Fibroblast of the aortic adventitia (primary cell): ENCODE results near the gene HMCES. TPM values are rescaled to one million over a fixed set of nuclear protein-coding genes. Genes with fewer than 3 reads are reported as not detected.
A peak's percentile ranks its signal among the peaks of the same experiment; 100 is the strongest.

Source experiments
- DNase-seq: peaks from one replicate; pipeline ENCODE4 v3.0.0-alpha.2; 2010; ENCODE audit warnings: low read depth
- H3K4me3 ChIP-seq: 2 replicates; pipeline ENCODE4 v1.5.1; 2011; ENCODE audit warnings: low read depth, mild to moderate bottlenecking, control low read depth, low read length, moderate library complexity
- total RNA-seq: library from RNA; depleted of rRNA; stranded (reverse); fragments of >200 nt; gene quantifications from 2 replicates; pipeline ENCODE4 v1.2.3, GENCODE V29; 2012; ENCODE audit warnings: low replicate concordance
- TF ChIP-seq, protein P1 (sequence below): IDR thresholded peaks from 2 replicates; pipeline ENCODE4 v1.5.1; 2011; ENCODE audit warnings: mild to moderate bottlenecking, low read length, control low read depth, inconsistent platforms; ENCODE audit not compliant: insufficient read depth

Gene HMCES
- total RNA-seq, 1 donor = 11.1 TPM

GRCh38 chr3:129281726-129282125 lies 3.1 kb downstream of the HMCES start:
- TF ChIP-seq, protein P1, sequence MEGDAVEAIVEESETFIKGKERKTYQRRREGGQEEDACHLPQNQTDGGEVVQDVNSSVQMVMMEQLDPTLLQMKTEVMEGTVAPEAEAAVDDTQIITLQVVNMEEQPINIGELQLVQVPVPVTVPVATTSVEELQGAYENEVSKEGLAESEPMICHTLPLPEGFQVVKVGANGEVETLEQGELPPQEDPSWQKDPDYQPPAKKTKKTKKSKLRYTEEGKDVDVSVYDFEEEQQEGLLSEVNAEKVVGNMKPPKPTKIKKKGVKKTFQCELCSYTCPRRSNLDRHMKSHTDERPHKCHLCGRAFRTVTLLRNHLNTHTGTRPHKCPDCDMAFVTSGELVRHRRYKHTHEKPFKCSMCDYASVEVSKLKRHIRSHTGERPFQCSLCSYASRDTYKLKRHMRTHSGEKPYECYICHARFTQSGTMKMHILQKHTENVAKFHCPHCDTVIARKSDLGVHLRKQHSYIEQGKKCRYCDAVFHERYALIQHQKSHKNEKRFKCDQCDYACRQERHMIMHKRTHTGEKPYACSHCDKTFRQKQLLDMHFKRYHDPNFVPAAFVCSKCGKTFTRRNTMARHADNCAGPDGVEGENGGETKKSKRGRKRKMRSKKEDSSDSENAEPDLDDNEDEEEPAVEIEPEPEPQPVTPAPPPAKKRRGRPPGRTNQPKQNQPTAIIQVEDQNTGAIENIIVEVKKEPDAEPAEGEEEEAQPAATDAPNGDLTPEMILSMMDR = no peak
- no peak overlapping the region for H3K4me3 ChIP-seq
- DNase-seq = no peak

DNA sequence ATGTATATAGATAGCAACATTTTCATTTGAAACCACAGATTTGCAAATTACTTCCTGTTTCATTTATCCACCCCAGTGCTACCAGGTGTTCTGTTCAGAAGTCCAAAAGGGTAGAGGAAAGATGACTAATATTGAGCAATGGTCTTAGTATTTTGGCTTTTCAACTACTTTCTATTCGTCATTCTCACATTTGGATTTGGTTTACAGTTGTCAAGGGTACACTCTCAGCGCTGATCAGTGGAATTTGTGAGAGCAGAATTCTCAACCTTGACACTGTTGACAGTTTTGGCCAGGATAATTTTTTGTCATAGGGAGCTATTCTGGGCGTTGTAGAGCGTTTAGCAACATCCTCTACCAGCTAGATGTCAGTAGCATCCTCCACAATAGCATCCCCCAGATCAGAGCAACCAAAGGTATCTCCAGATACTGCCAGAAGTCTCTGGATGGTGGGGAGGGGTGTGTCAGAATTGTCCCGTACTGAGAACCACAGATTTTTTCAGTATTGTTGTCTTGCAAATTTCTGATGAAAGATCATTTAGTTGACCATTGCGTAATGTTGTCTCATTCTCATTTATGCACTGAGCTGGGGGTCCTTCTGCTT lies 4.2 kb downstream of the HMCES start:
- H3K4me3 ChIP-seq = no peak overlapping the region
- TF ChIP-seq, protein P1 = no peak
- peak; percentile 59 for DNase-seq

DNA sequence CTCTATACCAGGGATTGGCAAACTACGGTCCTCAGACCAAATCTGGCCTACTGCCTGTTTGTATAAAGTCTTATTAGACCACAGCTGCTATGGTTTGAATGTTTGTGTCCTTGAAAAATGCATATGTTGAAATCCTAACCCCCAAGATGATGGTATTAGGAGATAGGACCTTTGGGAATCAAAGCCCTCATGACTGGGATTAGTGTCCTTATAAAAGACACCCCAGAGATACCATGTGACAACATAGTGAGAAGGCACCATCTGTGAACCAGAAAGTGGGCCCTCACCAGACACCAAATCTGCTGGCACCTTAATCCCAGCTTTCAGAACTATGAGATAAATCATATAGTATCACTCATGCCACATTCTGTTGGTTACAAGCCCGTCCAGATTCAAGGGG lies 7.4 kb downstream of the HMCES start:
- no peak overlapping the region for H3K4me3 ChIP-seq
- TF ChIP-seq, protein P1 = no peak
- no peak for DNase-seq

GRCh38 chr3:129288446-129288845 lies 9.8 kb downstream of the HMCES start:
- no peak for DNase-seq
- TF ChIP-seq, protein P1 = no peak

DNA sequence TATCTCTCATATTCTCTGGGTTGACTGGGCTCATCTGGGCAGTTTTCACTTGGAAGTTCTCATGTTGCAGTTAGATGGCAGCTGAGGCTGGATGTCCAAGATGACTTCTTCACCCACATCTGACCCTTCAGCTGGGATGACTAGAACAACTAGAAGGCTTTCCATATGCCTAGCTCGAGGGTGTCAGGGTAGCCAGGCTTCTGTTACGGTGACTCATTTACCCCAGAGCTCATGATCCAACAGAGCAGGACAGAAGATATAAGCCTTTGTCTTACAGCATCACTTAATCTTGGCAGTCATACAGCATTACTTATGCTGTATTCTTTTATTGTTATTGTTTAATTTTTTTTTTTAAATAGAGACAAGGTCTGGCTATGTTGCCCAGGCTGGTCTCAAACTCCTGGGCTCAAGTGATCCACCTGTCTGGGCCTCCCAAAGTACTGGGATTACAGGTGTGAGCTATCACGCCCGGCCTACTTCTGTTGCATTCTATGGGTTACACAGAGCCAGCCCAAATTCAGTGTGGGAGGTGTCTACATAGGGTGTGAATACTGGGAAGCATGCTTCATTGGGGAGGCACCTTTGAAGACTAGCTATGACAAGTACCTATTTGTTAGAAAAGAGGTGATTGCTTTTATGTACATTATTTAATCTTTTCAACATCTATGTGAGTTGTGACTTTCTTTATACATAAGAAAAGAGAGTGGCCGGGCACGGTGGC lies 10.7 kb downstream of the HMCES start:
- DNase-seq = peak; percentile 32
- TF ChIP-seq, protein P1 = no peak
- H3K4me3 ChIP-seq = no peak overlapping the region

More at GRCh38 chr3:129288446-129288845, 9.8 kb downstream of the HMCES start:
- H3K4me3 ChIP-seq = no peak overlapping the region

GRCh38 chr3:129291236-129291886 lies 12.7 kb downstream of the HMCES start:
- DNase-seq = peak; percentile 31
- TF ChIP-seq, protein P1 = no peak
- no peak overlapping the region for H3K4me3 ChIP-seq
